ENCODE data around the gene PAX7. TPM values are rescaled to one million over a fixed set of nuclear protein-coding genes. Genes with fewer than 3 reads are reported as not detected.

Gene PAX7
- total and polyA plus RNA-seq, 9 of the 15 experiments (the other 6 are each of a cell fraction or from before 2014, with no cell fraction given), result not detected

DNA sequence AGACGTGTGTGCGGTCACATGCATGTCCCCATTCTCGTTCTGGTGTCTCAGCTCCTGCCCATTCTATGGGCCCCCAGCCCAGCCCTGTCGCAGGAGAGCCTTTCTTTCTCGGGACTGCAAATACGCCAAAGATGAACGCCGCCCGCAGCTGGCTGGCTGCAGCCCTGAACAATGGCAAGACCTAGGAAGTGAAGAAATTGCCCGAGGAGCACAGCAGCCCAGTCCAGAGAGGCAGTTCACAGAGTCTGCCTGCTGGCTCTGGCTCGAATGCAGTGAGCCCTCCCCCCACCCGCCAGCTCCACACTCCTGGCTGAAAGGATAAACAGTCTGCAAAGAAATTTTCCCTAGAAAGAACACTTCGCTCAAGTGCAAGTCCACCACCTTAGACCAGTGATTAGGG, 23.3 kb downstream of the PAX7 start:
- H3K4me3 ChIP-seq, result no peak overlapping the region
- ATAC-seq (no peak), DNase-seq (ENCODE audit: extremely low read depth in 1 of 4, low spot score in 3 of 4) (no peak), FAIRE-seq (no peak)
- intact Hi-C loops (cut with micrococcal nuclease), result no loop called here
- no peak overlapping the region for H3K9ac ChIP-seq (ENCODE audit: insufficient read depth in 1 of 2, low read depth in 2 of 2, low read length in 2 of 2)
- H3K4me1 ChIP-seq (replicated peaks in 1 of 2; ENCODE audit: control insufficient read depth in 2 of 2, insufficient read depth in 2 of 2, low read length in 2 of 2), result 0 out of 5 replicates have a peak, but pooled peaks cover 0 to 3% of the 10 kb centered on the region in 2 experiments
- no peaks in the 10 kb centered on the region for H3K9me3 ChIP-seq (replicated peaks; ENCODE audit: control insufficient read depth, insufficient read depth, low read depth, low read length)
- in situ Hi-C loops (cut with MboI), result no loop called here
- no peak overlapping the region for H3K27ac ChIP-seq (ENCODE audit: extremely low read depth, low read depth, low read length)
- H3K79me2 ChIP-seq (ENCODE audit: control insufficient read depth, insufficient read depth, low read length), result no peaks in the 10 kb centered on the region
- TF ChIP-seq, protein P1, sequence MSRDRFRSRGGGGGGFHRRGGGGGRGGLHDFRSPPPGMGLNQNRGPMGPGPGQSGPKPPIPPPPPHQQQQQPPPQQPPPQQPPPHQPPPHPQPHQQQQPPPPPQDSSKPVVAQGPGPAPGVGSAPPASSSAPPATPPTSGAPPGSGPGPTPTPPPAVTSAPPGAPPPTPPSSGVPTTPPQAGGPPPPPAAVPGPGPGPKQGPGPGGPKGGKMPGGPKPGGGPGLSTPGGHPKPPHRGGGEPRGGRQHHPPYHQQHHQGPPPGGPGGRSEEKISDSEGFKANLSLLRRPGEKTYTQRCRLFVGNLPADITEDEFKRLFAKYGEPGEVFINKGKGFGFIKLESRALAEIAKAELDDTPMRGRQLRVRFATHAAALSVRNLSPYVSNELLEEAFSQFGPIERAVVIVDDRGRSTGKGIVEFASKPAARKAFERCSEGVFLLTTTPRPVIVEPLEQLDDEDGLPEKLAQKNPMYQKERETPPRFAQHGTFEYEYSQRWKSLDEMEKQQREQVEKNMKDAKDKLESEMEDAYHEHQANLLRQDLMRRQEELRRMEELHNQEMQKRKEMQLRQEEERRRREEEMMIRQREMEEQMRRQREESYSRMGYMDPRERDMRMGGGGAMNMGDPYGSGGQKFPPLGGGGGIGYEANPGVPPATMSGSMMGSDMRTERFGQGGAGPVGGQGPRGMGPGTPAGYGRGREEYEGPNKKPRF (IDR thresholded peaks at IDR 0.05; ENCODE audit: low read depth, low read length), result no peak
- no peak for TF ChIP-seq ZFX (CRISPR knock-in tag; IDR thresholded peaks at IDR 0.05)
- no peak for TF ChIP-seq BRD9 (IDR thresholded peaks at IDR 0.05; ENCODE audit: low read depth, partially characterized antibody)
- no peak for TF ChIP-seq RBM17 (IDR thresholded peaks at IDR 0.05; ENCODE audit: borderline replicate concordance, low read depth, low read length)
- TF ChIP-seq DDX20 (tag; IDR thresholded peaks at IDR 0.05; ENCODE audit: low read depth), result no peak
- TF ChIP-seq, protein P2, sequence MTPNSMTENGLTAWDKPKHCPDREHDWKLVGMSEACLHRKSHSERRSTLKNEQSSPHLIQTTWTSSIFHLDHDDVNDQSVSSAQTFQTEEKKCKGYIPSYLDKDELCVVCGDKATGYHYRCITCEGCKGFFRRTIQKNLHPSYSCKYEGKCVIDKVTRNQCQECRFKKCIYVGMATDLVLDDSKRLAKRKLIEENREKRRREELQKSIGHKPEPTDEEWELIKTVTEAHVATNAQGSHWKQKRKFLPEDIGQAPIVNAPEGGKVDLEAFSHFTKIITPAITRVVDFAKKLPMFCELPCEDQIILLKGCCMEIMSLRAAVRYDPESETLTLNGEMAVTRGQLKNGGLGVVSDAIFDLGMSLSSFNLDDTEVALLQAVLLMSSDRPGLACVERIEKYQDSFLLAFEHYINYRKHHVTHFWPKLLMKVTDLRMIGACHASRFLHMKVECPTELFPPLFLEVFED (CRISPR knock-in tag; conservative IDR thresholded peaks at IDR 0.05), result no peak
- H3K9me1 ChIP-seq (ENCODE audit: control insufficient read depth, insufficient read depth, low read length), result no peaks in the 10 kb centered on the region
- peaks cover 17% of the 10 kb centered on the region; the same call in 1 of the 2 replicates for H4K20me1 ChIP-seq (replicated peaks; ENCODE audit: control insufficient read depth, insufficient read depth, low read length)
- ChIA-PET CTCF (ENCODE audit: low intra/inter-chr PET ratio) (no interaction called here), POLR2A (no interaction called here)
- H3K36me3 ChIP-seq (ENCODE audit: control insufficient read depth, insufficient read depth, low read length), result no peaks in the 10 kb centered on the region
- H3K4me2 ChIP-seq (ENCODE audit: insufficient read depth, low read length), result no peak overlapping the region
- H3K27me3 ChIP-seq (ENCODE audit: control insufficient read depth in 2 of 2, insufficient read depth in 2 of 2, low read length in 2 of 2), result peaks cover 38 to 73% of the 10 kb centered on the region in 2 experiments; a peak in 4 of 5 replicates
- WGBS (ENCODE audit: insufficient coverage, low coverage, missing lambda C conversion rate), result 2% methylated on average over 13 of the region's 13 CpGs
- no peak overlapping the region for H2AFZ ChIP-seq (ENCODE audit: low read depth, low read length)
- no TSS peak for BruUV-seq (replicated peaks)
